Right lobe of liver (tissue), 4 donors: ENCODE measurements around the gene CHMP4A.

Source experiments
- POLR2A ChIP-seq: fragments of 450-650 bp; IDR thresholded peaks from one replicate; pipeline ENCODE4 v1.6.1; 2017; ENCODE audit warnings: antibody characterized with exemption, mild to moderate bottlenecking
- TF ChIP-seq, protein P1 (sequence below), 4 donors: fragments of 200-600 bp in 3 of 4; fragments of 450-650 bp in 1 of 4; IDR thresholded peaks; one replicate each; pipeline versions ENCODE4 v1.5.1 to v1.8.0; 2016 to 2022; ENCODE audit warnings: antibody characterized with exemption in 4 of 4, mild to moderate bottlenecking in 2 of 4
- donor health status: DM: no; HTN: no; CAD: no.
- donor health status: DM: no; HTN: no; CAD: no.
- donor health status: DM: no; HTN: yes; CAD: no.

DNA sequence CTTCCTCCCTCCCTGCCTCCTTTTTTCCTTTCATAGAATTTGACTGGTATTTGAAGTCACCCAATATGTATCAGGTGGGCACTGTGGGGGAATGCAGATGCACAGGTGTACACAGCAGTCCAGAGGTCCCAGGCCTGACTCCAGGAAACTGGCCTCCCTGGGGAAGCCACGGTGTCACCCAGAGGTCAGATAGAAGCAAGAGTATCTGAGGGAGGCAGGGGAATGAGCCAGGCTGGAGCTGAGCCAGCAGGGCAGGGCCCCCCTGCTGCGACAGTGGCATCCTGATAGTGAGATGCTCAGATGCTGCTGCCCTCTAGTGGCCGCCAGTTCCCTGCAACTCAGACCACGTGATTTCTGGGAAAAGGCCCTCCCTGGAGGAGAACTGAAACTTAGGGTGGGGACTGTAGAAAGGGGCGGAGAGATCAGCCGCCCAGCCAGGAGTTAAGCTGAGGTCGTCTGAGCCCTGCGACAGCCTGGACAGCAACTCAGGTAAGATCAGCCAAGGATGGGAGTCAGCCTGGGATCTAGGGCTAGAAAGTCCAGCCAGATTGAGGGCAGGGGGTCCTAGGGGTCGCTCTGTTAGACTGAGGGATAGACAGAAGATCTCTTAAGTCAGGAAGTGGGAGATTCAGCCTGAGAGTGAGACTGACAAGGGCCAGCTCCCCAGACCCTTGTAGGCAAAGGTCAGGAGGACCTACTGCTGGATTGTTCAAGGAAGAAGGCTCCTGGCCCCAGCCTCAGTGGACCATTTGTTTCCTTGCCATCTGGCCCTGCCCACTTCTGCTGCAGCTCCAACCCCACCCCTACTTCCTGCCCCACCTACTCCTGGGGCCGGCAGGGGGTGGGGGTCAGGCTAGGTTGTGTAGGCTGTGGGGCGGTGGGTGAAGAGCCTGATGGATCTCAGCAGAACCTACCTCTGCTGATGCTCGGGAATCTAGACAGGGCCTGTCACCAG lies 52.2 kb downstream of the CHMP4A start, which contains the start of gene IRF9:
- TF ChIP-seq, protein P1, sequence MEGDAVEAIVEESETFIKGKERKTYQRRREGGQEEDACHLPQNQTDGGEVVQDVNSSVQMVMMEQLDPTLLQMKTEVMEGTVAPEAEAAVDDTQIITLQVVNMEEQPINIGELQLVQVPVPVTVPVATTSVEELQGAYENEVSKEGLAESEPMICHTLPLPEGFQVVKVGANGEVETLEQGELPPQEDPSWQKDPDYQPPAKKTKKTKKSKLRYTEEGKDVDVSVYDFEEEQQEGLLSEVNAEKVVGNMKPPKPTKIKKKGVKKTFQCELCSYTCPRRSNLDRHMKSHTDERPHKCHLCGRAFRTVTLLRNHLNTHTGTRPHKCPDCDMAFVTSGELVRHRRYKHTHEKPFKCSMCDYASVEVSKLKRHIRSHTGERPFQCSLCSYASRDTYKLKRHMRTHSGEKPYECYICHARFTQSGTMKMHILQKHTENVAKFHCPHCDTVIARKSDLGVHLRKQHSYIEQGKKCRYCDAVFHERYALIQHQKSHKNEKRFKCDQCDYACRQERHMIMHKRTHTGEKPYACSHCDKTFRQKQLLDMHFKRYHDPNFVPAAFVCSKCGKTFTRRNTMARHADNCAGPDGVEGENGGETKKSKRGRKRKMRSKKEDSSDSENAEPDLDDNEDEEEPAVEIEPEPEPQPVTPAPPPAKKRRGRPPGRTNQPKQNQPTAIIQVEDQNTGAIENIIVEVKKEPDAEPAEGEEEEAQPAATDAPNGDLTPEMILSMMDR (IDR thresholded peaks at IDR 0.05): peak; percentile 92 to 99 (median 95)
- TF ChIP-seq POLR2A: peak; percentile 56
